ENCODE data around the gene CHRNB2. TPM values are rescaled to one million over a fixed set of nuclear protein-coding genes. Genes with fewer than 3 reads are reported as not detected.

CHRNB2 gene
- total RNA-seq, 1 experiment from 2014 or later: 1.8 TPM

GRCh38 chr1:154622503-154623039 is 55.0 kb downstream of the CHRNB2 start:
- no peak overlapping the region for H2BK20ac ChIP-seq (ENCODE audit: low read depth, low read length, poor library complexity, severe bottlenecking)
- H4K5ac ChIP-seq (ENCODE audit: insufficient read length, low read depth, low read length): no peak overlapping the region
- Mint-ChIP-seq H3K4me3 (no peak overlapping the region), H3K36me3 (ENCODE audit: insufficient read depth in 1 of 3, low read depth in 3 of 3) (peaks cover 6 to 17% (median 10%) of the 10 kb centered on the region in 3 experiments; a peak in 5 of 7 replicates), H3K4me1 (peaks cover 19 to 20% of the 10 kb centered on the region in 2 experiments), H3K27ac (no peak overlapping the region), H3K27me3 (ENCODE audit: low read depth) (no peaks in the 10 kb centered on the region), H3K9me3 (no peaks in the 10 kb centered on the region)
- peaks cover 4% of the 10 kb centered on the region for H3K23me2 ChIP-seq (ENCODE audit: insufficient read length, low read depth, low read length, poor library complexity, severe bottlenecking)
- no peak overlapping the region for H3K23ac ChIP-seq (ENCODE audit: insufficient read length, low read depth, low read length)
- H3K18ac ChIP-seq (ENCODE audit: insufficient read length, low read depth, low read length): no peak overlapping the region
- H3K14ac ChIP-seq (ENCODE audit: insufficient read depth, low read length): no peak overlapping the region
- H2AK5ac ChIP-seq (ENCODE audit: insufficient read length, low read length): no peak overlapping the region
- H3K4me1 ChIP-seq (ENCODE audit: insufficient read depth, low read length): no peaks in the 10 kb centered on the region
- no peaks in the 10 kb centered on the region for H3K27me3 ChIP-seq (ENCODE audit: insufficient read depth, low read length)
- H2BK15ac ChIP-seq (ENCODE audit: low read depth, low read length): no peak overlapping the region
- H4K8ac ChIP-seq (replicated peaks; ENCODE audit: insufficient read length, low read depth, low read length): no peak overlapping the region
- no peaks in the 10 kb centered on the region for H3K9me3 ChIP-seq (ENCODE audit: control insufficient read depth, low read depth, low read length)
- H3K4ac ChIP-seq (ENCODE audit: low read depth, low read length): no peak overlapping the region
- no peaks in the 10 kb centered on the region for H4K20me1 ChIP-seq (ENCODE audit: control insufficient read depth, insufficient read depth, insufficient read length)
- no peak overlapping the region for H2AFZ ChIP-seq (ENCODE audit: low read length)
- no peak overlapping the region for H3K56ac ChIP-seq (ENCODE audit: insufficient read length, low read depth, low read length)
- H3K4me2 ChIP-seq (ENCODE audit: insufficient read depth, insufficient read length, low read length): no peak overlapping the region
- H3K79me2 ChIP-seq (ENCODE audit: insufficient read depth, low read length): peaks cover 49% of the 10 kb centered on the region; the same call in 1 of the 2 replicates
- H4K91ac ChIP-seq (ENCODE audit: insufficient read length, low read depth, low read length): no peak overlapping the region
- H2BK120ac ChIP-seq (ENCODE audit: low read depth, low read length, poor library complexity, severe bottlenecking): no peak overlapping the region
- H3K9ac ChIP-seq (ENCODE audit: extremely low read depth, insufficient read length, low read length): no peak overlapping the region
- H2BK12ac ChIP-seq (ENCODE audit: insufficient read length, low read depth, low read length): no peak overlapping the region
- H3K27ac ChIP-seq (ENCODE audit: insufficient read length, low read depth, low read length): no peak overlapping the region
- no peak for DNase-seq
- H2BK5ac ChIP-seq (ENCODE audit: insufficient read length, low read length): no peak overlapping the region
- peaks cover 5% of the 10 kb centered on the region for H3K79me1 ChIP-seq (ENCODE audit: insufficient read depth, low read depth, low read length, poor library complexity, severe bottlenecking)
- TF ChIP-seq CTCF (conservative IDR thresholded peaks at IDR 0.05): no peak
- H3T11ph ChIP-seq (ENCODE audit: low read length): no peak overlapping the region
